ENCODE data around the gene STUB1. TPM values are rescaled to one million over a fixed set of nuclear protein-coding genes. Genes with fewer than 3 reads are reported as not detected.

Gene STUB1
- total RNA-seq = 10 to 100 TPM; 37.3 to 69.6 (median 54.3) TPM
- long read RNA-seq, partial matches to known transcripts = 4 of 8 reads
- long read RNA-seq, other reads (novel, unspliced or antisense) = 3 of 8 reads

- H3K9me3 ChIP-seq = no peaks in the 10 kb centered on the region
- DNase-seq (peak; percentile 94), ATAC-seq (peak; percentile 73 to 83 (median 78))
- intact Hi-C loops (cut with DNase I) = no loop called here
- H3K27ac ChIP-seq = peak within 1 kb of the TSS; percentile 71 to 86 (median 75)
- TF ChIP-seq CTCF (IDR thresholded peaks at IDR 0.05) = no peak
- peak; percentile 81 for TF ChIP-seq POLR2A (IDR thresholded peaks at IDR 0.05)
- WGBS (ENCODE audit: insufficient coverage, low coverage, low lambda C conversion rate, missing lambda C conversion rate) = 0% methylated on average over 3 of the region's 91 CpGs
- no peaks in the 10 kb centered on the region for H3K27me3 ChIP-seq
- H3K4me3 ChIP-seq = peak within 1 kb of the TSS; percentile 62 to 77 (median 67)
- H3K4me1 ChIP-seq = peaks cover 0 to 41% (median 13%) of the 10 kb centered on the region in 4 donors
- H3K36me3 ChIP-seq = peaks cover 0 to 14% (median 7%) of the 10 kb centered on the region in 4 donors
Observed at GRCh38 chr16:679814-680624, at the start of gene STUB1. Gene STUB1 (plus strand): TSS chr16:680410. CDS start chr16:680526, 116 bp downstream.

- Histone ChIP-seq H3K27me3 (no peaks in the 10 kb centered on the region), H3K9me3 (no peaks in the 10 kb centered on the region), H3K27ac (peak within 1 kb of the TSS in 2 of 3 donors; percentile 44 to 70), H3K36me3 (peaks cover 0 to 3% (median 0%) of the 10 kb centered on the region in 4 donors), H3K4me1 (peaks cover 0 to 49% (median 27%) of the 10 kb centered on the region in 4 donors), H3K4me3 (no peak within 1 kb of the TSS)
- intact Hi-C loops (cut with DNase I) = loop anchor here in 1 of 2 donors (10.0 kb wide), 1 partner anchor 46 kb away; no protein-coding TSS in a partner anchor
- WGBS (ENCODE audit: insufficient coverage, low coverage, low lambda C conversion rate, missing lambda C conversion rate) = 10% methylated on average over 2 of the region's 23 CpGs
- TF ChIP-seq CTCF (IDR thresholded peaks at IDR 0.05) = no peak
- TF ChIP-seq POLR2A (IDR thresholded peaks at IDR 0.05) = no peak
- peak; percentile 0 to 12 (median 4) for ATAC-seq
- DNase-seq = peak; percentile 58 to 72 (median 69)
Observed at GRCh38 chr16:630815-631405, 49.3 kb upstream of the STUB1 start, which contains the start of gene WFIKKN1. Gene WFIKKN1 (plus strand): TSS chr16:630985. CDS start chr16:631254, 269 bp downstream.

GRCh38 chr16:631808-632358 is 48.3 kb upstream of the STUB1 start:
- no peaks in the 10 kb centered on the region for H3K36me3 ChIP-seq
- H3K9me3 ChIP-seq = no peaks in the 10 kb centered on the region
- WGBS (ENCODE audit: insufficient coverage, low coverage, low lambda C conversion rate, missing lambda C conversion rate) = 62% methylated on average over 9 of the region's 9 CpGs

More at GRCh38 chr16:631808-632358, 48.3 kb upstream of the STUB1 start:
- TF ChIP-seq POLR2A (IDR thresholded peaks at IDR 0.05) = no peak
- no peak for TF ChIP-seq CTCF (IDR thresholded peaks at IDR 0.05)
- Histone ChIP-seq H3K4me3 (no peak overlapping the region), H3K4me1 (peaks cover 0 to 49% (median 27%) of the 10 kb centered on the region in 4 donors), H3K27ac (no peak overlapping the region), H3K27me3 (no peaks in the 10 kb centered on the region)
- ATAC-seq = no peak
- DNase-seq = no peak
- intact Hi-C loops (cut with DNase I) = loop anchor here in 1 of 2 donors (10.0 kb wide), 1 partner anchor 47 kb away; no protein-coding TSS in a partner anchor

Measured in right lobe of liver (tissue), 6 donors.